ENCODE measurements around the gene B3GALNT1.

B3GALNT1 gene

GRCh38 chr3:161142486-161142885 is 37.3 kb upstream of the B3GALNT1 start:
- no peaks in the 10 kb centered on the region for H3K27me3 ChIP-seq (replicated peaks; ENCODE audit: control insufficient read depth, insufficient read depth, low read length)
- DNase-seq (ENCODE audit: extremely low read depth, insufficient read length): no peak
- TF ChIP-seq, protein P1, sequence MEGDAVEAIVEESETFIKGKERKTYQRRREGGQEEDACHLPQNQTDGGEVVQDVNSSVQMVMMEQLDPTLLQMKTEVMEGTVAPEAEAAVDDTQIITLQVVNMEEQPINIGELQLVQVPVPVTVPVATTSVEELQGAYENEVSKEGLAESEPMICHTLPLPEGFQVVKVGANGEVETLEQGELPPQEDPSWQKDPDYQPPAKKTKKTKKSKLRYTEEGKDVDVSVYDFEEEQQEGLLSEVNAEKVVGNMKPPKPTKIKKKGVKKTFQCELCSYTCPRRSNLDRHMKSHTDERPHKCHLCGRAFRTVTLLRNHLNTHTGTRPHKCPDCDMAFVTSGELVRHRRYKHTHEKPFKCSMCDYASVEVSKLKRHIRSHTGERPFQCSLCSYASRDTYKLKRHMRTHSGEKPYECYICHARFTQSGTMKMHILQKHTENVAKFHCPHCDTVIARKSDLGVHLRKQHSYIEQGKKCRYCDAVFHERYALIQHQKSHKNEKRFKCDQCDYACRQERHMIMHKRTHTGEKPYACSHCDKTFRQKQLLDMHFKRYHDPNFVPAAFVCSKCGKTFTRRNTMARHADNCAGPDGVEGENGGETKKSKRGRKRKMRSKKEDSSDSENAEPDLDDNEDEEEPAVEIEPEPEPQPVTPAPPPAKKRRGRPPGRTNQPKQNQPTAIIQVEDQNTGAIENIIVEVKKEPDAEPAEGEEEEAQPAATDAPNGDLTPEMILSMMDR (IDR thresholded peaks at IDR 0.05; ENCODE audit: insufficient read depth, low read length, poor library complexity, severe bottlenecking): no peak
- H3K36me3 ChIP-seq (ENCODE audit: control insufficient read depth, insufficient read depth, low read length): no peaks in the 10 kb centered on the region
- no peak overlapping the region for H3K4me3 ChIP-seq (replicated peaks; ENCODE audit: low read depth, low read length)

DNA sequence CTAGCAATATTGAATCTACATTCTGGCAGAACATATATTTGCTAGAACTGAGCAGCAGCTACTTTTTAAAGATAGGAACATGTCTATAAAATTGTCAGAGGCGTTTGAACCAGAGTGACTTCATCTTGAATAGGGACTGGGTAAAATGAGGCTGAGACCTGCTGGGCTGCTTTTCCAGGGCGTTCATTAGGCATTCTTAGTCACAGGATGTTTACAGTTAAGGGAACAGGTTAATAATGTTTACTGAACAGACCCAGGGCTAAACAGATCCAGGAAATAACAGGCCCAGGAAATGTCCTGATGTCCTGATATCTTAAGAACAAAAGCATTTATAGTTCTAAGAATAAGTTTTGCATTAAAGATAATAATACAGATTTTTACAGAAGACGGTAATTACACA is 34.5 kb upstream of the B3GALNT1 start:
- no peaks in the 10 kb centered on the region for H3K36me3 ChIP-seq (ENCODE audit: control insufficient read depth, insufficient read depth, low read length)
- TF ChIP-seq, protein P1 (IDR thresholded peaks at IDR 0.05; ENCODE audit: insufficient read depth, low read length, poor library complexity, severe bottlenecking): no peak
- no peak for DNase-seq (ENCODE audit: extremely low read depth, insufficient read length)
- H3K27me3 ChIP-seq (replicated peaks; ENCODE audit: control insufficient read depth, insufficient read depth, low read length): no peaks in the 10 kb centered on the region
- H3K4me3 ChIP-seq (replicated peaks; ENCODE audit: low read depth, low read length): no peak overlapping the region

- Histone ChIP-seq H3K27me3 (replicated peaks; ENCODE audit: control insufficient read depth, insufficient read depth, low read length) (no peaks in the 10 kb centered on the region), H3K36me3 (ENCODE audit: control insufficient read depth, insufficient read depth, low read length) (no peaks in the 10 kb centered on the region), H3K4me3 (replicated peaks; ENCODE audit: low read depth, low read length) (no peak overlapping the region)
- TF ChIP-seq, protein P1 (IDR thresholded peaks at IDR 0.05; ENCODE audit: insufficient read depth, low read length, poor library complexity, severe bottlenecking): no peak
- no peak for DNase-seq (ENCODE audit: extremely low read depth, insufficient read length)
Observed at GRCh38 chr3:161137260-161137659, 32.1 kb upstream of the B3GALNT1 start.

DNA sequence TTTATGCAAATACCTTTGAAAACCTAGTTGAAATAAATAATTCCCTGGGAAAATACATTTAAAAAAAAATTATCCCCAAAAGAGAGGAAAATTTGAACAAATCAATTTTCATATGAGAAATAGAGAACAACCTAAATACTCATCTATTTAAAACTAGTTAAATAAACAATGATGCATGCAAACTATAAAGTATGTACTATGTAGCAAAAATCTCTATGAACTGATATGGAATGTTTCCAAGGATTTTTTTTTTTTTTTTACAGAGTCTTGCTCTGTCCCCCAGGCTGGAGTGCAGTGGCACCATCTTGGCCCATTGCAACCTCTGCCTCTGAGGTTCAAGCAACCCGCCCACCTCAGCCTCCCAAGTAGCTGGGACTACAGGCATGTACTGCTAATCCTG is 27.2 kb upstream of the B3GALNT1 start:
- H3K4me3 ChIP-seq (replicated peaks; ENCODE audit: low read depth, low read length): no peak overlapping the region
- TF ChIP-seq, protein P1 (IDR thresholded peaks at IDR 0.05; ENCODE audit: insufficient read depth, low read length, poor library complexity, severe bottlenecking): no peak
- no peak for DNase-seq (ENCODE audit: extremely low read depth, insufficient read length)
- H3K27me3 ChIP-seq (replicated peaks; ENCODE audit: control insufficient read depth, insufficient read depth, low read length): no peaks in the 10 kb centered on the region
- no peaks in the 10 kb centered on the region for H3K36me3 ChIP-seq (ENCODE audit: control insufficient read depth, insufficient read depth, low read length)

- no peaks in the 10 kb centered on the region for H3K27me3 ChIP-seq (replicated peaks; ENCODE audit: control insufficient read depth, insufficient read depth, low read length)
- TF ChIP-seq, protein P1 (IDR thresholded peaks at IDR 0.05; ENCODE audit: insufficient read depth, low read length, poor library complexity, severe bottlenecking): no peak
- no peak overlapping the region for H3K4me3 ChIP-seq (replicated peaks; ENCODE audit: low read depth, low read length)
- DNase-seq (ENCODE audit: extremely low read depth, insufficient read length): no peak
- H3K36me3 ChIP-seq (ENCODE audit: control insufficient read depth, insufficient read depth, low read length): no peaks in the 10 kb centered on the region
Observed at GRCh38 chr3:161126495-161126894, 21.3 kb upstream of the B3GALNT1 start.

DNA sequence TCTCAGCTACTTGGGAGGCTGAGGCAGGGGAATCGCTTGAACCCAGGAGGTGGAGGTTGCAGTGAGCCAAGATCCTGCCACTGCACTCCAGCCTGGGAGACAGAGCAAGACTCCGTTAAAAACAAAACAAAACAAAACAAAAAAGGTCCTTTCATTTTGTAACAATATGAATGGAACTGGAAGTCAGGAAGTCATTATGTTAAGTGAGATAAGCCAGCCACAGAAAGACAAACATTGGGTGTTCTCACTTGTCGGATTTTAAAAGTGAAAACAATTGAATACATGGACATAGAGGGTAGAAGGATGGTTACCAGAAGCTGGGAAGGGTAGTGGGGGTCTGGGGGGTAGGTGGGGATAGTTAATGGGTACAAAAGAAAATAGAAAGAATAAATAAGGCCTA is 12.5 kb upstream of the B3GALNT1 start:
- TF ChIP-seq, protein P1 (IDR thresholded peaks at IDR 0.05; ENCODE audit: insufficient read depth, low read length, poor library complexity, severe bottlenecking): no peak
- DNase-seq (ENCODE audit: extremely low read depth, insufficient read length): no peak

More for the DNA sequence above, 12.5 kb upstream of the B3GALNT1 start:
- H3K27me3 ChIP-seq (replicated peaks; ENCODE audit: control insufficient read depth, insufficient read depth, low read length): no peaks in the 10 kb centered on the region
- H3K36me3 ChIP-seq (ENCODE audit: control insufficient read depth, insufficient read depth, low read length): no peaks in the 10 kb centered on the region
- H3K4me3 ChIP-seq (replicated peaks; ENCODE audit: low read depth, low read length): no peak overlapping the region
